WTC11 (cell line): Measurements from ENCODE around the gene SLU7.

ENCODE experiments used
- ATF1 ChIP-seq: sonication (generic); formaldehyde crosslinking; IDR thresholded peaks from 2 replicates; pipeline ENCODE4 v1.8.1; 2023; ENCODE audit warnings: mild to moderate bottlenecking, moderate library complexity, missing genetic modification reagents
- ATF6 ChIP-seq: sonication (generic); formaldehyde crosslinking; IDR thresholded peaks from 2 replicates; pipeline ENCODE4 v1.8.1; 2023; ENCODE audit warnings: mild to moderate bottlenecking, missing genetic modification reagents
- E2F5 ChIP-seq: sonication (generic); formaldehyde crosslinking; IDR thresholded peaks from 2 replicates; pipeline ENCODE4 v1.8.1; 2022; ENCODE audit warnings: mild to moderate bottlenecking, moderate library complexity, missing genetic modification reagents
- ESRRA ChIP-seq: sonication (generic); formaldehyde crosslinking; IDR thresholded peaks from 2 replicates; pipeline ENCODE4 v1.8.1; 2022; ENCODE audit warnings: mild to moderate bottlenecking, missing genetic modification reagents, borderline replicate concordance
- JUN ChIP-seq: sonication (generic); formaldehyde crosslinking; IDR thresholded peaks from 2 replicates; pipeline ENCODE4 v1.8.0; 2023; ENCODE audit warnings: mild to moderate bottlenecking, missing genetic modification reagents
- MAX ChIP-seq: sonication (generic); formaldehyde crosslinking; IDR thresholded peaks from 2 replicates; pipeline ENCODE4 v1.8.0; 2022; ENCODE audit warnings: mild to moderate bottlenecking, missing genetic modification reagents
- MLX ChIP-seq: sonication (generic); formaldehyde crosslinking; IDR thresholded peaks from 2 replicates; pipeline ENCODE4 v1.8.1; 2023; ENCODE audit warnings: mild to moderate bottlenecking, missing genetic modification reagents, moderate library complexity
- ZBTB43 ChIP-seq: sonication (generic); formaldehyde crosslinking; IDR thresholded peaks from 2 replicates; pipeline ENCODE4 v1.8.1; 2023; ENCODE audit warnings: mild to moderate bottlenecking, missing genetic modification reagents
- TF ChIP-seq, protein P1 (sequence below): fragments of 200-600 bp; IDR thresholded peaks from 2 replicates; pipeline ENCODE4 v1.8.0; 2022; ENCODE audit warnings: antibody characterized with exemption
- TF ChIP-seq, protein P2 (sequence below): fragments of 250-450 bp; sonication (Bioruptor Pico); IDR thresholded peaks from 2 replicates; pipeline ENCODE4 v2.1.2; 2022; ENCODE audit warnings: mild to moderate bottlenecking, moderate library complexity
- TF ChIP-seq, protein P3 (sequence below): sonication (generic); formaldehyde crosslinking; IDR thresholded peaks from 2 replicates; pipeline ENCODE4 v1.8.1; 2022; ENCODE audit warnings: low read depth, mild to moderate bottlenecking, moderate library complexity, missing genetic modification reagents, borderline replicate concordance

- TF ChIP-seq MAX (CRISPR knock-in tag) (peak; percentile 50; the same call in 1 of the 2 replicates), JUN (CRISPR knock-in tag) (no peak), E2F5 (CRISPR knock-in tag) (no peak), MLX (CRISPR knock-in tag) (no peak), ATF6 (CRISPR knock-in tag) (no peak), ESRRA (CRISPR knock-in tag) (no peak), ZBTB43 (CRISPR knock-in tag) (no peak), ATF1 (CRISPR knock-in tag) (no peak)
- TF ChIP-seq, protein P1, sequence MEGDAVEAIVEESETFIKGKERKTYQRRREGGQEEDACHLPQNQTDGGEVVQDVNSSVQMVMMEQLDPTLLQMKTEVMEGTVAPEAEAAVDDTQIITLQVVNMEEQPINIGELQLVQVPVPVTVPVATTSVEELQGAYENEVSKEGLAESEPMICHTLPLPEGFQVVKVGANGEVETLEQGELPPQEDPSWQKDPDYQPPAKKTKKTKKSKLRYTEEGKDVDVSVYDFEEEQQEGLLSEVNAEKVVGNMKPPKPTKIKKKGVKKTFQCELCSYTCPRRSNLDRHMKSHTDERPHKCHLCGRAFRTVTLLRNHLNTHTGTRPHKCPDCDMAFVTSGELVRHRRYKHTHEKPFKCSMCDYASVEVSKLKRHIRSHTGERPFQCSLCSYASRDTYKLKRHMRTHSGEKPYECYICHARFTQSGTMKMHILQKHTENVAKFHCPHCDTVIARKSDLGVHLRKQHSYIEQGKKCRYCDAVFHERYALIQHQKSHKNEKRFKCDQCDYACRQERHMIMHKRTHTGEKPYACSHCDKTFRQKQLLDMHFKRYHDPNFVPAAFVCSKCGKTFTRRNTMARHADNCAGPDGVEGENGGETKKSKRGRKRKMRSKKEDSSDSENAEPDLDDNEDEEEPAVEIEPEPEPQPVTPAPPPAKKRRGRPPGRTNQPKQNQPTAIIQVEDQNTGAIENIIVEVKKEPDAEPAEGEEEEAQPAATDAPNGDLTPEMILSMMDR: no peak
- TF ChIP-seq, protein P2, sequence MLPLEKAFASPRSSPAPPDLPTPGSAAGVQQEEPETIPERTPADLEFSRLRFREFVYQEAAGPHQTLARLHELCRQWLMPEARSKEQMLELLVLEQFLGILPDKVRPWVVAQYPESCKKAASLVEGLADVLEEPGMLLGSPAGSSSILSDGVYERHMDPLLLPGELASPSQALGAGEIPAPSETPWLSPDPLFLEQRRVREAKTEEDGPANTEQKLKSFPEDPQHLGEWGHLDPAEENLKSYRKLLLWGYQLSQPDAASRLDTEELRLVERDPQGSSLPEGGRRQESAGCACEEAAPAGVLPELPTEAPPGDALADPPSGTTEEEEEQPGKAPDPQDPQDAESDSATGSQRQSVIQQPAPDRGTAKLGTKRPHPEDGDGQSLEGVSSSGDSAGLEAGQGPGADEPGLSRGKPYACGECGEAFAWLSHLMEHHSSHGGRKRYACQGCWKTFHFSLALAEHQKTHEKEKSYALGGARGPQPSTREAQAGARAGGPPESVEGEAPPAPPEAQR (CRISPR knock-in tag): no peak
- TF ChIP-seq, protein P3, sequence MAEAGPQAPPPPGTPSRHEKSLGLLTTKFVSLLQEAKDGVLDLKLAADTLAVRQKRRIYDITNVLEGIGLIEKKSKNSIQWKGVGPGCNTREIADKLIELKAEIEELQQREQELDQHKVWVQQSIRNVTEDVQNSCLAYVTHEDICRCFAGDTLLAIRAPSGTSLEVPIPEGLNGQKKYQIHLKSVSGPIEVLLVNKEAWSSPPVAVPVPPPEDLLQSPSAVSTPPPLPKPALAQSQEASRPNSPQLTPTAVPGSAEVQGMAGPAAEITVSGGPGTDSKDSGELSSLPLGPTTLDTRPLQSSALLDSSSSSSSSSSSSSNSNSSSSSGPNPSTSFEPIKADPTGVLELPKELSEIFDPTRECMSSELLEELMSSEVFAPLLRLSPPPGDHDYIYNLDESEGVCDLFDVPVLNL (CRISPR knock-in tag): no peak
These were observed at the start of gene SLU7 for GRCh38 chr5:160418561-160419457.
